Measurements from ENCODE around the gene OSCP1. TPM values are rescaled to one million over a fixed set of nuclear protein-coding genes. Genes with fewer than 3 reads are reported as not detected.

OSCP1 gene
- total RNA-seq, 1 donor from 2014 or later: 0.82 TPM

Other genes with a start within 250 kb of the OSCP1 start
- gene THRAP3, start 226.0 kb downstream of the OSCP1 start, total RNA-seq: 157 and 161 TPM in 2 replicates
- gene SH3D21, start 144.1 kb downstream of the OSCP1 start, total RNA-seq: 17.0 and 19.4 TPM in 2 replicates
- gene EVA1B, start 126.8 kb downstream of the OSCP1 start, total RNA-seq: 7.5 and 9.0 TPM in 2 replicates
- 40.6 and 51.3 TPM in 2 replicates for gene STK40, start 64.5 kb downstream of the OSCP1 start, total RNA-seq
- gene LSM10, start 52.5 kb downstream of the OSCP1 start, total RNA-seq: 58.6 and 61.6 TPM in 2 replicates
- 117 and 126 TPM in 2 replicates for gene MRPS15, start 13.9 kb upstream of the OSCP1 start, total RNA-seq
- 0.07 and 0.16 TPM in 2 replicates for gene CSF3R, start 32.5 kb upstream of the OSCP1 start, total RNA-seq